GM11168 (cell line): ENCODE data around the gene CAMK1D.

Source experiments
- in situ Hi-C: fragments of 300-500 bp; cut with MboI; formaldehyde crosslinking; loops from one replicate; pipeline ENCODE4 v1.12.0; 2022; ENCODE audit warnings: low sequenced_read_pairs; ENCODE audit not compliant: unreplicated experiment

Gene CAMK1D

DNA sequence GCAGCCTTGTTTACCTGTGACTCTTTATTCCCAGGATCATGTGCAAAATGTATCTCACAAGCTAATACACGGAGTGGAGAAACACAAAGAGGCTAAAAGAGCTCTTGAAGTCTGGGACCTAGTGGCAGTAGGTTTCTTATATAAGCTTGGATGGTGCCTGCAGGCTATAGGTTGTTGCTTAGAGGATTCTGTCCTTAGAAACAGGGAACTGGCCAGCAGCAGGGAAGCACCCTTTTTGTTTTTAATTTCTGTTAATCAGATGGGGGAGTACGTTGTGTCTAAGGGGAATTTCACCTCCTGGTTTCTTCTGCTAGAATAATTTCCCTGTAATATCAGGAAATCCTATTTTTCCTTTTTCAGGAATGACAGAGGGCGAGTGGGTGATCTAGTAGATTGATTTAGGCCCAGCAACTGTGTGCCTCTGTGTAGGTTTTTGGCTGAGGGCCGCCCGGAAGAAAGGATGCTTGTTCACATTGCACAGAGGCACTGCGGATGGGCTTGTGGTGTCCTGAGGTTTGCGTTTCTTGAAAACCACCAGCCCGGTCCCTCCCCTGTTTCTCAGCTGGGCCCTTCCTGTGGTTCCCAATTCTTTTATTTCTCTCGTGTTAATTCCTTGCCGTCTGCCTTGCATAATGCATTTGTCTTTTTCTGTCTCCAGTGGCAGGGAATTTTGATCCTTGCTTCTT, 158.0 kb downstream of the CAMK1D start:
- in situ Hi-C loops: no loop called here

DNA sequence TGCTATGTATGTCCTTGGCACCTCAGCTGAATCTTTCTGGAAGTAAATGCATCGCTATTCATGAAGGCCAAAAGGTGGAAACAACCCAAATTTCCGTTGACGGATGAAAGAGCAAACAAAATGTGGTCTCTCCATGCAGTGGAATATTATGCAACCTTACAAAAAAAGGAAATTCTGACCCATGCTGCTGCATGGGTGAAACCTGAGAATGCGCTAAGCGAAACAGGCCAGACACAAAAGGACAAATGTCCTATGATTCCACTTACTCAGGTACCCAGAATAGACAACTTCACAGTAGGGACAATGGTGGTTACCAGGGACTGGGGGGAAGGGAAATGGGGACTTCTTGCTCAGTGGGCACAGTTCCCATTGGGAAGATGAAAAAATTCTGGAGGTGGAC, 158.8 kb downstream of the CAMK1D start:
- in situ Hi-C loops: no loop called here

DNA sequence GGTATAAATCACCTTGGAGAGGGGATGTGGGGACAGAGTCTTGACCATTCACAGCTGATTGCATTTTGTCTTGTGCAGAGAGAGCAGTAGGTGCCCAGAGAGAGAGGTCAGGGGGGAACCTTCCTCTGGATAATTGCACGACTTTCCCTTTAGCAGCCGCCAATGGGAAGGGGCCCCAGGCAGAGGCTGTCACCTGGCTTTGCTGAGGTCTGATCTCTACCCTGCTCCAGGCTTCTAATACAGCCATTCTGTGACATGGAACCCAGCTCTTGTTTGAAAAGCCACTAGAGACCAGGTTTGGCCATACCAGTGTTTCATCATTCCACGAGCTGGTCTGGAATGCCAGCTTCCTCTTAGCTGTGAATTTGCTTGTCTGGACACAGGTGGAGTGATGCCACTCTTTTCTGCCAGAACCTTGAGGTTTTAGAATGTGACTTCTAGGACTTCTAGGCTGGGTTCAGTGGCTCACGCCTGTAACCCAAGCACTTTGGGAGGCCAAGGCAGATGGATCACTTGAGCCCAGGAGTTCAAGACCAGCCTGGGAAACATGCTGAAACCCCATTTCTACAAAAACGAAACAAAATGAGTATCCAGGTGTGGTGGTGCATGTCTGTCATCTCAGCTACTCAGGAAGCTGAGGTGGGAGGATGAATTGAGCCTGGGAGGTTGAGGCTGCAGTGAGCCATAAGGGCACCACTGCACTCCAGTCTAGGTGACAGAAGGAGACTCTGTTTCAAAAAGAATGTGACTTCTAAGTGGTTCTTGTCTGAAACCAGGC, 159.9 kb downstream of the CAMK1D start:
- in situ Hi-C loops: no loop called here

DNA sequence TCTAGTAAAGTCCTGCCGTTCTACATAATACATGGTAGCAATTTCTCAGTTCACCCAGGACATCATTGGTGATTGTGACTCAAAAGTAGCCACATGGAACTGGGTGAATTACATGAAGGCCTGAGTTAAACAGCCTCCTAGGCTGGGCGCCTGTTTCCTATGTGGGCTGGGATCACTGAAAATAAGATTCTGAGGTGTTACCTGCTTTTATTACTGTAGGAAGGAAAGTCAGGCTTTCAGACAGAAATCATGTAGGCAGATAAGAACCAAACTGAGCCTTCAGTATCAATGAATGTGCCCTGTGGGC, 160.4 kb downstream of the CAMK1D start:
- in situ Hi-C loops: no loop called here

DNA sequence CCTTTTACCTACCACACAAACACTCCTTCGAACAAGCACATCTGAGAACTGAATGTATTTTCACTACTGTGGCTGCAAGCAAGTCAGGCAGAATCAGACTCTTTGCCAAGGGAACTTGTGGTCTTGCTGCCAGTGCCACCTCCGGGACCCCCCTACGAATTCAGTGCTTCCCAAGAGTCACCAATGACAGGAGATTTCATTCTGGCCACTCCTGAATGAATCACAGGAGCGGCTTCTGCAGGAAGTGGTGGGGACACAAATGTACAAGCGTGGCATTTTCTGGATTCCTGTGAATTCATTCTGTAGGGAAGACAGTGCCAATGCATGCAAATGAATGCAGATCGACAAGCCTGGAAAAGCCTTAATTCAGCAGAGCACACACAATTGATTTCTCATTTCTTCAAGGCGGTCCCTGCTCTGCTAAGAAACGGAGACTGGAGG, 161.2 kb downstream of the CAMK1D start:
- in situ Hi-C loops: no loop called here

DNA sequence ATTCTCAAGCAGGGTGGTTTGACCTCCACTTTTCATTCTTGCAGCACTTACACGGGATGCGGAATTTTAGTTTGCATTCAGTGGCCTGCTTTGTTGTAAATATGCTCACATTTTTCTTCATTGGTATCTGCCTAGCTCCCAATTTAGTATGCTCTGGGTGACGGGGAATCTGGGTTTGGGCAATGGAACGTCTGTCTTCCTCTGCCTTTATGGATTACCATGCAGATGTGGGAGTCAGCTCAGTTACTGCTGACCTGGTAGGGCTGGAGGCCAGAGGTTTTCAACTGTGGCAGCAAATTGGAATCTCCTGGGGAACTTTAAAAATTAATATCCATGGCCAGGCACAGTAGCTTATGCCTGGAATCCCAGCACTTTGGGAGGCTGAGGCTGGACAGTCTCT, 161.6 kb downstream of the CAMK1D start:
- in situ Hi-C loops: no loop called here

DNA sequence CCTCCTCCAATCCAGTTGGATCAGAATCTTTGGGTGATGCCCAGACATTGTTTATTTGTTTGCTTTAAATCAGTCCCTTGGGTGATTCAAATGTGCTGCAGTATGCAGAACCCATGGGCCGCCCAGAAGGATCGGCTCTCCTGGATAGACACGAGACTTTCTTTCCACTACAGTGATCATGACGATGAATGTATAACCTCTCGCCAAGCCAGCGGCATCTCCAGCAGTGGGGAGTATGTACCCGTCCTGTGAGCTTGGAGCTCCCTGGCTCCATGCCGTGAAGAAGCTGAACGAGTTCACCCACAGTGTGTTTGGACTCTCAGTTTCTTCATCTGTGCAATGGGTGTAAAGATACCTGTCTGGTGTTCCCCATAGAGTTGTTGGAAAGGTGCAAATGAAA, 162.3 kb downstream of the CAMK1D start:
- in situ Hi-C loops: no loop called here

DNA sequence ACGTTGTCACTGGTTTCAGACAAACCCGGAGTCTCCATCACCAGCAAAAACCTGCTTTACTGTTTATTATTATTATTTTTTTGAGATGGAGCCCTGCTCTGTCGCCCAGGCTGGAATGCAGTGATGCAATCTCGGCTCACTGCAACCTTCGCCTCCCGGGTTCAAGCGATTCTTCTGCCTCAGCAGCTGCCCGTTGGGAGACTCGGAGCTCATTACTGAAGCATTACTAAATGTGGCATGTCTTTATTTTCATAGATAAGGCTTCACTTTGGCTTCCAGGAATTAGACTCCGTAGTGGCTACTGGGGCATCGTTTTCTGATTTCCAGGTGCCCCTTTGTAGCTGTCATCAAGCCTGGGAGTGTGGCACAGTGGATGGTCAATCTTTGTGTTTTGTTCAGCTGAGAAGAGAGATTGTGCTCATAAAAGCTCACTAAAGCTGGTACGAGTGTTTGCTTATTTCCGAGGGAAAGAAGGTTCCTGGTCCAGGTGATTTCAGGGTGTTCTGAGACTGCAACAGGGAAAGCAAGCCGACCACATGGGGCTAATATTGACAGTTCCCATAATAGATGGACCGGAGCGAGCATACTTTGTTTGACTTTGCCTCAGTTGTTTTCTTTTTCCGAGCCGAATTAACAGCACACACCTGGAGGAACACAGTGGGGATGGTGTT, 163.1 kb downstream of the CAMK1D start:
- in situ Hi-C loops: no loop called here

DNA sequence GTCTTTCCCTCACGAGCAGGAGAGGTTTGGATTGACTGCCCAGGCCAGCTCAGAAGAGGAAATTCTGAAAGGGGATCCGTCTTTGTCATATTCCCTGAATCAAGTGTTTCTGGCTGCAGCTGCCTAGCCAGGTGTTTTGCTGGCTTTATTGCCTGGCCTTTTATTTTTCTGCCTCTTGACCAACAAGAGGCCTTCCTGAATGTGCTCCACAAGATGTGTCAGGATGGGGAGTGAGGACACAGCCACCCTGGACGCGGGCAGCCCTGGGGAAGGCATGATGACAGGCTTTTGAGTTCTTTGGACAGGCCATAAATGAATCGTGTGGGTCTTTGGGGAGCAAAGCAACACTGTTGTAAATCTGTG, 163.6 kb downstream of the CAMK1D start:
- in situ Hi-C loops: no loop called here

DNA sequence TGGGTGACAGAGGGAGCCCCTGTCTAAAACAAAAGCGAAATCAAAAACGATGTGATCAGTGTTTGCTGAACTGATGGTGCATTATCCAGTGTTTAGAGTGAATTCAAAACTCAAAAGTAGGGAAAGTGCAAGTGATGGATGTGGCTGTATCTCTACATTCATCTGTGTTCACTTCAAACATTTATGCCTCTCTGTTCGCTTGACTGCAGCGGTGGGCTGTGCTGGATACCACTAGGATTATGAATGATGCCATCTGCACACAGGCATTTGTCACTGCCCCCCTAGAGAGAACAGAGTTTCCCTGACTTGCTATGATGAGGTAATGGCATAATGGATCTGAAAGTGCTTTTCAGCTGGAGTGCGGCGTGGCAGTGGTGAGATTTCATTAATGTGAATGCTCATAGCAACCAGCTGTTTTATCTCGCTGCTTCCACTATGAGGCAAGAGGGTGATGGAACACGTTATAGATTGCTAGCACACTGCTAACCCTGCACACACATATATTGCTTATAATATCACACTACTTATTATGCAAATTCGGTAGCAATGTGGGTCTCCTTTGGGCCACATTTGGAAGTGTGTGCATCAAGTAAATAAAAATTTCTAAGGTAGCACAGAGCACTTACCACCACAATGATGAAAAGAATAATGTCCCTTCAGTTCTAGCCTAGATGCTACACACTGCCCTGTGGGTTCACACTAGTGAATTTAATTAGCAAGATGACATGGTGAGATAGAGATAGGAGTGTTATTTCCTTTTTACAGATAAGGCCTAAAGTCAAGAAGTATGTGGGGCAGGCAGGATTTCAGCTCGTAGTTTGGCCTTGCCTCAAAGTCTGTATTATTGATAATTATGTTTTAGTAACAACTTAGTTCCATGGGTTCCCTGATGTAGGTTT, 164.7 kb downstream of the CAMK1D start:
- in situ Hi-C loops: no loop called here

DNA sequence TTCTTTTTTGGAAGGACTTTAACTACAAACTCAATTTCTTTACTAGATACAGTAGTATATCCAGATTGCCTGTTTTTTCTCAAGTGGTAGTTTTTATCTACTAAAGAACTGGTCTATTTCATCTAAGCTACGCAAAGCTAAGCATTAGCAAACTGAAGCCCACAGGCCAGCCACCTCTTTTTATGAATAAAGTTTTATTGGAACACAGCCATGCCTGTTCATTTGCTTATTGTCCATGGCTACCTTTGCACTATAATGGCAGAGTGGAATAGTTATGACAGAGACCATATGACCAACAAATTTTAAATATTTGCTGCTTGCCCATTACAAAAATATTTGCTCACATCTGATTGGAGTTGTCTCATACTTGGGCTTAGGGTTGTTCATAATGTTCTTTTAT, 168.7 kb downstream of the CAMK1D start:
- in situ Hi-C loops: no loop called here

DNA sequence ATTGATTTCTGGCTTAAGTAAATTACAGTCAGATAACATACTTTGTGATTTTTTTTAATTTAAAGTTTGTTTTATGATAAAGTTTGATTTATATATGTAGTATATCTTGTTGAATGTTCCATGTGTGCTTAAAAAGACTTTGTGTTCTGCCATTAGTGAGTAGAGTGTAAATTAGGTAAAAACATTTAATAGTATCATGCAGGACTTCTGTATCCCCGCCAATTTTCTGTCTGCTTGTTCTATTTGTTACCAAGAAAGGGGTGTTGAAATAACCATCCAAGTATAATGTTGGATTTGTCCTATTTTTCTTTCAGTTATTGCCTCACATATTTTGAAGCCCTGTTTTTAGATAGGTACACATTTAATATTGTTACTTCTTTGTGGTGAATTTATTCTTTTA, 172.1 kb downstream of the CAMK1D start:
- in situ Hi-C loops: no loop called here

DNA sequence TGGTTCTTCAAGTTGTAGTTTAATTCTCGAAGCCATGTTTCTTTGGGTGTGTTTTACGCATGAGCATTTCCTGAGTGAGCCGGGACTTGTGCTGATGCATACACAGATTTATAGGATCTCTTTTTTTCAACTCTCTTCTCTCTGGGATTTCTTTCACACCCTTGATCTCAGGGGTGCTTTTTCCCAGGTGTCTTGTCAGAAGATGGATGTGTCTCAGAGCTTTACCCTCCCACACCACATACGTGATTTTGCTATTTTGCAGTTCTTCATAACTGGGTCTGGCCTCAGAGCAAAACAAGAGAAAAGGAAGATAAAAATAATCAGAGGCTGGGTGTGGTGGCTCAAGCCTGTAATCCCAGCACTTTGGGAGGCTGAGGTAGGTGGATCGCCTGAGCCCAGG, 177.0 kb downstream of the CAMK1D start:
- in situ Hi-C loops: no loop called here

DNA sequence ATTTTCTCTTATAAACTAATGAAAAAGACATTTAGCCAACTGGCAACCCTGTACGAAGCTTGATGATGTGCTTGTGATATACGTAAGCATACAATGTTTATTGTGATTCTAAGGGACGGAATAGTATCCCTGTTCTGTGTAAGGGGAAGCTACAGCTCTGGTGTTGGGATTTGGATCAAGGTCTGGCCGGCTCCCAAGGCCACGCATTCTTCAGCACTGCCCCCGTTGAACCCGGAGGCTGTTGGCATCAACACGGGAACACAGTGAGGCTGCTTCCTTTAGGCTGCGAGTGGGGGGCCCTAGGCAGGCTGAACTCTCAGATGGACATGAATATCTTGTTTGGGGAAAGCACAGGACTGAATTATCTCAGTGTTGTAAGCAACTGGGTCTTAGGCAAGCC, 180.6 kb downstream of the CAMK1D start:
- in situ Hi-C loops: loop anchor here (5.0 kb wide), 1 partner anchor 33 kb away; no protein-coding TSS in a partner anchor

DNA sequence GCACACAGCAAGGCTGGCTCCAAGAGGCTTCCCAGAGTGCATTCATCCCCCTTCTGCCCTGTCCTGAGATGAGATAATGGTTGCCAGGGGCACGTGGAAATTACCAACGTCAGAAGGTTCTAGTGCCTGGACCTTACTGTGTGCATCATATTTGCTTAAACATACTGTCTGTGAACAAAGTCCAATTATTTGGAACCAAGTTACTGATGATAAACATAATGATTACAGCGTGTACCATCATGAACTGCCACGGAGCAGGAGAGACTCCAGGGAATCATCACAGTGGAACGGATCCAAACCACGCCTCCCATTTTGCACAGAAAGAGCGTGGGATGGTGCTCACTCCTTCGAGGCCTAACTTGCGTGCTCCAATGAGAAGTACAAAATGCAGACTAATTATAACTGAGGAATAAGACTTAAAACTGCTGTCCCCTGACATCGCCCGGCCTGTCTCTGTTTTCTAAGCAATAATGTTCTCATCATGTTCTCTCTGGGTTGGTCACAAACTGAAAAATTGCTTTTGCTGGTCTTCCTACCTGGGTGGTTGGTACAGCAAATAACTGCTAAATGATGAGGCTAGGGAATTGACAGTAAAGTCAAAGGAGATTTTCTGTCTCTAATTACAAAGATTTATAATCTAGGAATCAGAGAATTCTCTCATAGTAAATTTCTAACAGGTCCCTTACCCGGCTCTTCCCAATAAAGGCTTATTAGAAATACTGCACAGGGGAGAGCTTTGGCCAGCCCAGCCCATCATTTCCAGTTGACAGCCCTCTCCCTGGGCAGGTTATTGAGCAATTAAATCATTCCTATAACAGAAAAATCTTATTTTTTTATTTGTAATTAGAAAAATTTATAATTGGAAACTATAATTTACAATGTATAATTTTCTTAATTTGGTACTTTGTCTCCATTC, 182.2 kb downstream of the CAMK1D start:
- in situ Hi-C loops: loop anchor here (5.0 kb wide), 1 partner anchor 34 kb away; no protein-coding TSS in a partner anchor

DNA sequence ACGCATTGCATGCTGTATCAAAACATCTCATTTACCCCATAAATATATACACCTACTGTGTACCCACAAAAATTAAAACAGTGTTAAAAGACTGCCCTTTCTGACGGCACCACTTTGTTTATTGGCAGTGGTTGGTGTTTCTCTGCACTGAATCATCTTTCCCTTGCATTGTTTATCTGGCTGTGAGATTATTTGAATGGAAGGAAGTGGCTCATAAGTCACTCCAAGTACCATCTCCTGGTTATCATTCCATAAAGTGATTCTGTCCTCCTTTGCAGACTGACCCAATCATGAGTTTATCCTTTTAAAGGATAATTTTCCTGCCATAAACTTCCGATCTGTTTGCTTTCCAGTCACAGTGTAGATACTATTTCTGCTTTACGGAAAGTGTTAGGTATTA, 183.8 kb downstream of the CAMK1D start:
- in situ Hi-C loops: loop anchor here (5.0 kb wide), 1 partner anchor 36 kb away; no protein-coding TSS in a partner anchor

DNA sequence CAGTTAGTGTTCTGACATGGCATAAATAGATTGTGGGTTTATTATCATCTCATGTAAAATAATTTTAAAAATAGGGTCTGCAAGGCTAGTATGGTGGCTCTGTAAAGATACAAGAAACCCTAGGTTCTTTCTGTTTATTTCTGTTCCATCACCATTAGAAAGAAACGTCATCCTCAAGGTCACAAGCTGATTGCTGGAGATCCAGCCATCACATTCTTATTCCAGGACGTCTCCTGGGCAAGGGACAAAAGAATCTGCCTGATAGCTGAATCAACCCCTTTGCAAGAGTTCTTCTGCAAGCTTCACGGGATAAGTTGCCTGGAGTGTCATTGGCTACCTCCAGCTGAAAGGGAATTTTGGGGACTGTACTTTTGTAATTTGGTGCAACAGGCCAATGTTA, 184.4 kb downstream of the CAMK1D start:
- in situ Hi-C loops: loop anchor here (5.0 kb wide), 1 partner anchor 36 kb away; no protein-coding TSS in a partner anchor

DNA sequence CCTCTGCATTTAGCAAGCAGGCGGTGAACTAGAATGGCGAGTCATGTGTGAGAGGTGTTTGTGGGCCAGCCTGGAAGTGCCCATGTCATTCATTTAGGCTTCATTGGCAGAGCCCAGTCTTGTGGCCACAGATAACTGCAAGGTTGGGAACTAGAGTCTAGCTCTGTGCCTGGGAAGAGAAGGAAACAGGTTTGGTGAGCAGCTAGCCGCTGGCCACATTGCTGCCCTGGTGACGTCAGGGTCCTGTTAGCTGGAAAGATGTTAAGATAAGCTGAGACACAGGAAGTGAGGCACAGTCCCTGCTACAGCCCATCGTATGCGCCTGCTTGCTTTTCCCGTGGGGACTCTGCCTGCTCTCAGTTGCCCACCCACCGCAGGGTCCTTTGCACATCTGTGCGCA, 185.5 kb downstream of the CAMK1D start:
- in situ Hi-C loops: loop anchor here (5.0 kb wide), 1 partner anchor 38 kb away; no protein-coding TSS in a partner anchor

DNA sequence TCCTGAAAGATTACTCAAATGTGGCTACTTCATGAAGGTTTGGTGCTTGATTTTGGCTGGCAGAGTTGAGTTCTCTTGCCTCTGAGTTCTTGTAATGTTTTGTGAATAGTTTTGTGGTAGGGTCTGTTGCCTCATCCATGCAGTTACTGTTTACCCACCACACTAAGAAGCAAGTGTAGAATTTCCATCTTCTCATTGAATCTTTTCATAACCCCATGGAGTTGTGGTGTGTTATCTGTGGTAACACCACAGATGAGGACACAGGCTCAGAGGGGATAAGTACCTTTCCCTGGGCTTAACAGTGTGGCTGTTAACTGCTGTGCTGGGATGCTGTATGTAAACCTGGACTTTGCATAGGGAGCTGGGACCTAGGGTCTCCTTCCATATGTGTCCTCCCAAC, 186.3 kb downstream of the CAMK1D start:
- in situ Hi-C loops: no loop called here
